Vagina (tissue), 2 donors: ENCODE data around the gene ZBTB7C. TPM values are rescaled to one million over a fixed set of nuclear protein-coding genes. Genes with fewer than 3 reads are reported as not detected.

Experiments used
- DNase-seq, 2 donors: peaks; one replicate each; pipeline ENCODE4 v3.0.0-alpha.2; 2017; ENCODE audit errors: extremely low spot score in 2 of 2
- H3K27ac ChIP-seq: fragments of 200-600 bp; sonication (generic); one replicate; pipeline ENCODE4 v1.5.1; 2019
- H3K27me3 ChIP-seq: fragments of 200-600 bp; sonication (generic); one replicate; pipeline ENCODE4 v1.5.1; 2019
- H3K36me3 ChIP-seq, 2 donors: fragments of 200-600 bp; sonication (generic); one replicate each; pipeline ENCODE4 v1.5.1; 2017 to 2019
- H3K4me1 ChIP-seq: fragments of 200-600 bp; sonication (generic); one replicate; pipeline ENCODE4 v1.5.1; 2019
- H3K4me3 ChIP-seq, 2 donors: fragments of 200-600 bp; sonication (generic); 1 replicate in 1 of 2; 2 replicates in 1 of 2; pipeline ENCODE4 v1.5.1; 2016 to 2019
- H3K9me3 ChIP-seq: fragments of 200-600 bp; sonication (generic); one replicate; pipeline ENCODE4 v1.5.1; 2019
- POLR2A ChIP-seq, 2 donors: fragments of 450-650 bp; IDR thresholded peaks; one replicate each; pipeline ENCODE4 v1.6.1; 2017; ENCODE audit warnings: antibody characterized with exemption in 2 of 2, mild to moderate bottlenecking in 2 of 2, moderate library complexity in 2 of 2
- POLR2AphosphoS5 ChIP-seq, 2 donors: sonication (generic); formaldehyde crosslinking; IDR thresholded peaks; one replicate each; pipeline ENCODE4 v1.9.0; 2017; ENCODE audit warnings: antibody characterized with exemption in 2 of 2, mild to moderate bottlenecking in 2 of 2, low read depth in 1 of 2; ENCODE audit not compliant: insufficient read depth in 1 of 2
- intact Hi-C: fragments of 100-400 bp; cut with DNase I; formaldehyde crosslinking; loops from one replicate; pipeline ENCODE4 v1.15.1; 2023
- total RNA-seq: library from RNA; depleted of rRNA; stranded (reverse); fragments of >200 nt; gene quantifications from one replicate; pipeline ENCODE4 v1.2.3, GENCODE V29; 2016
- TF ChIP-seq, protein P1 (sequence below), 3 experiments: fragments of 450-650 bp in 2 of 3; fragments of 200-600 bp in 1 of 3; sonication (generic) in 1 of 3; IDR thresholded peaks; one replicate each; pipeline ENCODE4 v1.5.1; 2017 to 2019; ENCODE audit warnings: antibody characterized with exemption in 3 of 3, mild to moderate bottlenecking in 2 of 3, moderate library complexity in 2 of 3

ZBTB7C gene
- total RNA-seq, 1 donor from 2014 or later: 40.5 TPM

DNA sequence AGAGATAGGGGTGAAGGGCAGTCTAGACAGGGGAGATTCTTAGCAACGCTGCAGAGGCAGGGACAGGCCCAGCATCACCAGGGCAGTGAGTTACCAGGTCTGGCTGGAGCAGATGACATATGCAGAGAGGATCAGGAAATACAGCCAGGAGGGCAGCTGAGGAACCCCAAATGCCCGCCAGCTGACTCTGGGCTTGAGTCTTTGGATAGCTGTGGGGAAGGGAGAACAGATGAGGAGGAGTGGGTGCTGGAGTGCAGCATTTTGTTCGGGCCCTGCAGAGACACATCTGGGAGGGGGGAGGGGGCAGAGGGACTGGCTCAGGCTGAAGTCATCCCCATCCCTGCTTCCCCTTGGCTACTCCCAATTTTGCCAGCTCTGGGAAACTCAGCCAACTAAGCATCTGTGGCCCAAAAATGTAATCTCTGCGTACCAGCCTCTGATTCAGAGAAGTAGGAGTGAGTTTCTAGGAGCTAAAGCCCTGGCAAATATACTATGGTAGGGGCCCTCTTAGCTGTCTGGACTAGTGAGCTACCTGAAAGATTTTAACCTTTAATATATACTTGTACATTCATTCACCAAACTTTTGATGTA, 214.5 kb downstream of the ZBTB7C start:
- Histone ChIP-seq H3K4me3 (no peak overlapping the region), H3K9me3 (no peaks in the 10 kb centered on the region), H3K36me3 (no peaks in the 10 kb centered on the region), H3K27ac (no peak overlapping the region), H3K4me1 (peaks cover 11% of the 10 kb centered on the region), H3K27me3 (no peaks in the 10 kb centered on the region)
- DNase-seq: no peak
- TF ChIP-seq, protein P1, sequence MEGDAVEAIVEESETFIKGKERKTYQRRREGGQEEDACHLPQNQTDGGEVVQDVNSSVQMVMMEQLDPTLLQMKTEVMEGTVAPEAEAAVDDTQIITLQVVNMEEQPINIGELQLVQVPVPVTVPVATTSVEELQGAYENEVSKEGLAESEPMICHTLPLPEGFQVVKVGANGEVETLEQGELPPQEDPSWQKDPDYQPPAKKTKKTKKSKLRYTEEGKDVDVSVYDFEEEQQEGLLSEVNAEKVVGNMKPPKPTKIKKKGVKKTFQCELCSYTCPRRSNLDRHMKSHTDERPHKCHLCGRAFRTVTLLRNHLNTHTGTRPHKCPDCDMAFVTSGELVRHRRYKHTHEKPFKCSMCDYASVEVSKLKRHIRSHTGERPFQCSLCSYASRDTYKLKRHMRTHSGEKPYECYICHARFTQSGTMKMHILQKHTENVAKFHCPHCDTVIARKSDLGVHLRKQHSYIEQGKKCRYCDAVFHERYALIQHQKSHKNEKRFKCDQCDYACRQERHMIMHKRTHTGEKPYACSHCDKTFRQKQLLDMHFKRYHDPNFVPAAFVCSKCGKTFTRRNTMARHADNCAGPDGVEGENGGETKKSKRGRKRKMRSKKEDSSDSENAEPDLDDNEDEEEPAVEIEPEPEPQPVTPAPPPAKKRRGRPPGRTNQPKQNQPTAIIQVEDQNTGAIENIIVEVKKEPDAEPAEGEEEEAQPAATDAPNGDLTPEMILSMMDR (IDR thresholded peaks at IDR 0.05): no peak
- no peak for TF ChIP-seq POLR2A (IDR thresholded peaks at IDR 0.05)
- TF ChIP-seq POLR2AphosphoS5 (IDR thresholded peaks at IDR 0.05; ENCODE audit: insufficient read depth in 1 of 2, low read depth in 1 of 2): no peak
- intact Hi-C loops: no loop called here

DNA sequence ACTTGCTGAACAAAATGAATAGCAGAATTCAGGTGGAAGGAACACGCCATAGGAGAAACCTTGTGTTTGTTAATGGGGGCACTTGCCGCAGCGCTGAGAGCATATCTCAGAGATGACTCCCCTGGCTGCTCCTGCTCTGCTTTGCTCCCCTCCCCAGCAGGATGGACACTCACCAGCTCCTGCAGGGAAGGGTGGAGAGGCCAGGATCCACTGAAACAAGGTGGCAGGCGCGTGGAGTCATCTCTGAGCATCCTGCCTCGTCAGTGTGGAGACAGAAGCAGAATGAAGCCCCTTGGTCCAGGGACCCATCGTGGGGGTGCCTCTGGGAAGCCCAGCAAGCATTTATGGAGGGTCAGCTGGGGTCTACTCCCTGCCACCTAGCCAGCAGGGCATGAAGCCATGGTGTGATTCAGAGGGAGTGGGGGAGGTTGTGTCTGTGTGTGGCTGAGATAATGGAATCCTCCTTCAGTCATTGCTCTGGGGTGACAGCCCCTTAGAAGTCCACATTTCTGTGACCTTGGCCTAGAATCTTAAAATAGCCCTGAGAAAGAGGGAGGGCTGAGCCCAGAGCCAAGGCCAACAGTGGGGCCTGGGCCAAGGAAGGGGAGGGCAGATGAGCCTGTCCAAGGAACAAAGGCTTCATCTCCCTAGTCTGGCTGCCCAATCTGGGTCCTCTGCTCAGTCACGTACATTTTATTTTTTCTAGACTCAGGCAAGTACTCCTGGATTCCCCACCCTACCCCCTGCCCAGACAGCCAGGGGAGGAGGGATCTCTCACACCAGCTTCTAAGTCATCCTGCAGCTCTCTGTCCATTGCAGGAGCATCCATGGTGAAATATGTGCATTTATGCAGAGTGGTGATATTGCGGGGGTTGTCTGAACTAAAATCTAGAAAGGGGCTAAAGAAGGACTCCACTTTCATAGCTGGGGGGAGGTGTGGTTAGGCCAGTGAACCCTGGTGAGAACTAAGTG, 215.4 kb downstream of the ZBTB7C start:
- peak in 1 of 2 donors; percentile 83 for DNase-seq
- Histone ChIP-seq H3K4me3 (no peak overlapping the region), H3K36me3 (no peaks in the 10 kb centered on the region), H3K27ac (no peak overlapping the region), H3K27me3 (no peaks in the 10 kb centered on the region), H3K4me1 (peaks cover 11% of the 10 kb centered on the region), H3K9me3 (no peaks in the 10 kb centered on the region)
- intact Hi-C loops: no loop called here
- TF ChIP-seq, protein P1 (IDR thresholded peaks at IDR 0.05): no peak
- TF ChIP-seq POLR2A (IDR thresholded peaks at IDR 0.05) (no peak), POLR2AphosphoS5 (IDR thresholded peaks at IDR 0.05; ENCODE audit: insufficient read depth in 1 of 2, low read depth in 1 of 2) (no peak)

DNA sequence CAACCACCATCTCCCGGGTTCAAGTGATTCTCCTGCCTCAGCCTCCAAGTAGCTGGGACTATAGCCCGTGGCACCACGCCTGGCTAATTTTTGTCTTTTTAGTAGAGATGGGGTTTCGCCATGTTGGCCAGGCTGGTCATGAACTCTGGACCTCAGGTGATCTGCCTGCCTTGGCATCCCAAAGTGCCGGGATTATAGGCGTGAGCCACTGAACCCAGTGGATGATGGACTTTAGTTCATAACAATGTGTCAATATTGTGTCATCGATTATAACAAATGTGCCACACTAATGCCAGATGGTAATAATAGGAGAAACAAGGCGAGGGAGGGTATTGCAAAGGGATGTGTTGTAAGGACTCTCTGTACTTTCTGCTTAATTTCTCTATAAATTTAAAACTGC, 216.6 kb downstream of the ZBTB7C start:
- H3K36me3 ChIP-seq: no peaks in the 10 kb centered on the region
- no peaks in the 10 kb centered on the region for H3K27me3 ChIP-seq
- H3K27ac ChIP-seq: no peak overlapping the region
- no peak for DNase-seq
- peaks cover 11% of the 10 kb centered on the region for H3K4me1 ChIP-seq
- intact Hi-C loops: no loop called here
- H3K9me3 ChIP-seq: no peaks in the 10 kb centered on the region
- H3K4me3 ChIP-seq: no peak overlapping the region
- TF ChIP-seq, protein P1 (IDR thresholded peaks at IDR 0.05): no peak
- TF ChIP-seq POLR2A (IDR thresholded peaks at IDR 0.05) (no peak), POLR2AphosphoS5 (IDR thresholded peaks at IDR 0.05; ENCODE audit: insufficient read depth in 1 of 2, low read depth in 1 of 2) (no peak)

DNA sequence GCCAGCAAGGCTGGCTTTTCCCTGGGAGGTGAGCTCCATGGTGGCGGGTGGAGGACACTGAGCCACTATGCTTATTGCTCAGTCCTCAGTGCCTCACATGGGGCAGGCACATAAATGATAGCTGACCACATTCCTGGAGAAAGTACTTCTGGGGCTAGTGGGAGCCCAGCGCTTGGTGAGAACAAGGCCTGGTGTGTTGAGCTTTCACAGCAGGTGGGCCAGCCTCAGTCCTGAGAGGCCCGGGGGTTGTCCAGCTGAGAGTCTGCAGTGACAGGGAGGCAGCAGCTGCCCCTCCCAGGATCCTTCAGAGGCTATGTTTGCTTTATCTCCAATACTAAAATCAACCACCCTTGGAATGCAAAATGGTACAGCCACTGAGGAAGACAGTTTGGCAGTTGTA, 217.7 kb downstream of the ZBTB7C start:
- no peak overlapping the region for H3K27ac ChIP-seq
- intact Hi-C loops: no loop called here
- DNase-seq: no peak

More for the DNA sequence above, 217.7 kb downstream of the ZBTB7C start:
- H3K27me3 ChIP-seq: no peaks in the 10 kb centered on the region
- H3K36me3 ChIP-seq: no peaks in the 10 kb centered on the region
- H3K4me3 ChIP-seq: no peak overlapping the region
- TF ChIP-seq POLR2AphosphoS5 (IDR thresholded peaks at IDR 0.05; ENCODE audit: insufficient read depth in 1 of 2, low read depth in 1 of 2) (no peak), POLR2A (IDR thresholded peaks at IDR 0.05) (no peak)
- TF ChIP-seq, protein P1 (IDR thresholded peaks at IDR 0.05): no peak
- H3K9me3 ChIP-seq: no peaks in the 10 kb centered on the region
- peaks cover 11% of the 10 kb centered on the region for H3K4me1 ChIP-seq
